ES-I3 (cell line): ENCODE data around the gene PAAF1.

Experiments used
- H3K36me3 ChIP-seq: 2 replicates; pipeline ENCODE4 v1.6.1; 2013; ENCODE audit warnings: mild to moderate bottlenecking, low read length, control low read depth, moderate library complexity; ENCODE audit not compliant: insufficient read depth
- H3K4me1 ChIP-seq: 2 replicates; pipeline ENCODE4 v1.6.1; 2013; ENCODE audit warnings: mild to moderate bottlenecking, control low read depth, low read length; ENCODE audit not compliant: insufficient read depth
- H3K9ac ChIP-seq: 2 replicates; pipeline ENCODE4 v1.6.1; 2013; ENCODE audit warnings: low read depth, mild to moderate bottlenecking, low read length, moderate library complexity
- H3K9me3 ChIP-seq: 2 replicates; pipeline ENCODE4 v1.6.1; 2013; ENCODE audit warnings: mild to moderate bottlenecking, low read length, moderate library complexity; ENCODE audit not compliant: control insufficient read depth, insufficient read depth

PAAF1 gene

DNA sequence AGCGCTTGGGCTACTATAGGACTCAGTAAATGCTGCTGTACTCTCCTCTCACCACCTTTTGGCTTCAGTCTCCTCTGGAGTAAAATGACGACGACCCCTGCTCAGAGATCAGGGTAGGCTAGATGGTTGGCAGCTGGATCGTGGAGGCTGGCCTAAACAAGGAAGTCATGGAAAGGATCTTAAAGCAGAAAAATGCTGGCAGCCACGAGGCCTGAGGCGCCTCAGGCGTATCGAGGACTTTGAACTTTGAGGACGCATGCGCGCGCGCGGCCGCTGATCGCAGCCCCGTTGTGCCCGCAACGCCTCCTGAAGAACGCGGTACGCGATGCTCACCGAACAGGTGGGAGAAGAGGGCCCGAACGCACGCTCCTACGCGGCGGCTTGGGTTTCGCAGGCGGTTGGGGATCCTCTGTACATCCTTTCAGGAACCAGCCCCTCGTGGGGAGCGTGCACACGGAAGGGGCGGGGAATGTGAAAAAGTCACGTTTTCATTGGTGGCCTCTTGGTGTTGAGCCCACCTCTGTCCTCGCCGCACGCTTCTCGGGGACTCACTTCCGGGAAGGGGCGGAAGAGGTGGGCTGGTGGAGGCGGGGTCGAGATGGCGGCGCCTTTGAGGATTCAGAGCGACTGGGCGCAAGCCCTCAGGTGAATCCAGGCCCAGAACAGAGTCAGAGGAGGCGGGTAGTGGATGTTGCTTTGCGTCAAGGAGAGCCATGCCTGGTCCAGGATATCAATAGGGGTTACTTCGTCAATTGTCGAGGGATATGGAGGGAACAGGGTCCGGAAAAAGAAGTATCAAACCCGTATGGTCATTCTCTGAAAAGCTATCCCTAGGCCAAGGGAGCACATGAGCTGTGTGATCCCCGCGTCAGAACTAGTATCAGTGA lies at the start of gene PAAF1, which contains the start of gene COA4:
Gene PAAF1 (plus strand): TSS at position 576 of the 887 bp plus-strand sequence. CDS start 23 bp downstream, at position 599.
Gene COA4 (minus strand): TSS at position 423 of the 887 bp plus-strand sequence. CDS start 3,468 bp downstream, outside the sequence.
- Histone ChIP-seq H3K4me1 (peaks cover 8% of the 10 kb centered on the region), H3K9me3 (no peaks in the 10 kb centered on the region), H3K36me3 (peaks cover 18% of the 10 kb centered on the region)

DNA sequence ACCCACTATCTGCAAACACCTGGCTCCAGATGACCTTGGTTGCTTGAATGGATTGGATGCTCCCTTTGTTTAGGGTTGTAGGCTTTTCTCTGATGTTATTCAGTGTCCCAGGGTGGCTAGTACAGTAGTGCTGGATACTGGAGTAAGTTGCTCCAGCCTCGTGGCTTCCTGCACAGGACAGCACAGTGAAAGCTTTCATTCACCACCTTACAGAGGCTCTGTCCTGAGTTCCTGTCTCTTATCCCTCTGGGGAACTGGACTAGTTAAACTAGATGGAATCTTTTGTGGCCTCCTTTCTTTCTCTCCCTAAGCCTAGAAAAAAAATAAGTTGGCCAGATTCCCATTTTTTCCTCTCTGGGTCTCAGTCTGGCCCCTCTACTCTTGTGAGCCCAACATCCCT lies 46.5 kb upstream of the PAAF1 start:
- Histone ChIP-seq H3K4me1 (no peaks in the 10 kb centered on the region), H3K9ac (no peak overlapping the region), H3K36me3 (0 out of 2 replicates have a peak, but pooled peaks cover 2% of the 10 kb centered on the region), H3K9me3 (no peaks in the 10 kb centered on the region)

More for the DNA sequence above, at the start of gene PAAF1, which contains the start of gene COA4:
- peak within 1 kb of the TSS; percentile 74 for H3K9ac ChIP-seq

- H3K4me1 ChIP-seq: peaks cover under 1% of the 10 kb centered on the region; the same call in 1 of the 2 replicates
- 0 out of 2 replicates have a peak, but pooled peaks cover 2% of the 10 kb centered on the region for H3K36me3 ChIP-seq
- no peaks in the 10 kb centered on the region for H3K9me3 ChIP-seq
- no peak overlapping the region for H3K9ac ChIP-seq
These were observed 43.7 kb upstream of the PAAF1 start for GRCh38 chr11:73833067-73833466.

- Histone ChIP-seq H3K36me3 (no peaks in the 10 kb centered on the region), H3K4me1 (peaks cover 7% of the 10 kb centered on the region; the same call in 1 of the 2 replicates), H3K9ac (no peak overlapping the region), H3K9me3 (no peaks in the 10 kb centered on the region)
These were observed 38.2 kb upstream of the PAAF1 start for GRCh38 chr11:73838443-73839122.

DNA sequence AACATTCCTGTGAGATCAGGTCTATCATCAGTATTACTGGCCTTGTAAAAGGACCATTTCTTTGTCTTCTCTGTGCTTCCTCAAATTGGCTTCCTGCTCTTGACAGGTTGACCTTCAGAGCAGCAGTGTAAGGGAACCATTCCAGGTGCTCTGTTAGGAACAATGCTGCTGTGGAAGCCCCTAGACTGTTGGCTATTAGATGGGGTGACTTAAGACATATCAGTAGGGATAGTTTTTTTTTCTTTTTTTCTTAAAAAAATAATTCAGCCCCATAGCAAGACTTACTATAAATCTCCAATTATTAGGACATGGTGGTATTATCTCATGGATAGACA lies 37.7 kb upstream of the PAAF1 start:
- Histone ChIP-seq H3K36me3 (no peaks in the 10 kb centered on the region), H3K4me1 (peaks cover 7% of the 10 kb centered on the region; the same call in 1 of the 2 replicates), H3K9me3 (no peaks in the 10 kb centered on the region), H3K9ac (no peak overlapping the region)

DNA sequence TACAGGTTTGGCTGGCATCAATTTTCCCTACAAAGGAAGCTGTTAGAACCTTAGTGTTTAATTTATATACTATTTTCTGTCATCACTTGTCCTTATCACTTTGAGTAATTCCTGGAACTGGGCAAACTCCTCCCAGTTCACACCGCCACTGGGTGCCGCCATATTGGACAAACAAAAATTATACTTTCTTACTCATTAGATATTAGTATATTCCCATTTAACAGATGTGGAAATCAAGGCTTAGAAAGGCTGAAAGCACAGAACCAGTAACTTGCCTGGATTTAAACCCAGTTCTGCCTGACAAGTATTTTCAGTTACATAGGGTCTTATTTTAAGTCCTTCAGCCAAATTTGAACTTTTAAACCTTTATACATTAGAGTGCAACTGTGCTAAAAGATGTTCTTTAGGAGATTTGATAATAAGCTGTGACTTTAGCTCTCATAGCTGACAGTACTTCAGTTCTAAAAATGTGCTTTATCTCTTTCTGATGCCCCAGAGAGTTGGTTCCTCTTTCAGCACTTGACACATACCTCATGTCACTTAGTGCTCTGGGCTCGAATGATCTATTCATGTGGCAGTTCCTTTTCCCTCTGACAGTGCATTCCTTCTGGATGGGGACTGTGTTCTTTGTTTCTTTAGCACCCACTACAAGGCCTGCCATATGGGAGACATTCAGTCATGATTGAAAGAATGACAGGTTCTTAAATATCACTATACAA lies 25.6 kb upstream of the PAAF1 start:
- Histone ChIP-seq H3K36me3 (no peaks in the 10 kb centered on the region; the same call in 1 of the 2 replicates), H3K9ac (no peak overlapping the region), H3K9me3 (no peaks in the 10 kb centered on the region), H3K4me1 (peaks cover 6% of the 10 kb centered on the region; the same call in 1 of the 2 replicates)

GRCh38 chr11:73852049-73852448 lies 24.8 kb upstream of the PAAF1 start:
- H3K9me3 ChIP-seq: no peaks in the 10 kb centered on the region
- no peak overlapping the region for H3K9ac ChIP-seq
- H3K36me3 ChIP-seq: no peaks in the 10 kb centered on the region; the same call in 1 of the 2 replicates
- peaks cover 7% of the 10 kb centered on the region; the same call in 1 of the 2 replicates for H3K4me1 ChIP-seq

- Histone ChIP-seq H3K4me1 (peaks cover 7% of the 10 kb centered on the region; the same call in 1 of the 2 replicates), H3K9ac (no peak overlapping the region), H3K36me3 (no peaks in the 10 kb centered on the region; the same call in 1 of the 2 replicates), H3K9me3 (no peaks in the 10 kb centered on the region)
These were observed 22.1 kb upstream of the PAAF1 start for GRCh38 chr11:73854680-73855079.

DNA sequence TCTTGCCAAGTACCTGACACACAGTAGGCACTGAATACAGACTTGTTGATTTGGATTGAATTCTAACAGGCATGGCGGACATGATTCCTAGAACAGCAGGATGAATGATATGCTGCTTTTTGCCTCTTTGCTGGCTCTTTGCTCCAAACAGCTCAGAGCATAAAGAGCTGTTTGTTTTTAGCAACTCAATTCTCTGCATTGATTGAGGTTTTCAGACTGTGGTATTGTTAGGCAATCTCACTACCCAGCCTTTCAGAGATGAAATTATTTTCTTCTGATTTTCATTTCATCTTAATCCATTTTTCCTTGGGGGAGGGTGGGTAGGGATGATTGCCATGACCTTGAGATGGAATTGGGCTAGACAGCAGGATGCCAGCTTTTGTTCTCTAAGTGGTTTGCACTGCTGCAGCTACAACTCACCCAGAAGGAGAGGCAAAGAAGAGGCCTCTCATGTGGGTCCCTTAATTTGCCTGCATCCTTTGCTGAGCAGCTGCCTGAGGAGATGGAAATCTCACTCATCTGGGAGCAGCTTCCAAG lies 20.7 kb upstream of the PAAF1 start:
- no peaks in the 10 kb centered on the region; the same call in 1 of the 2 replicates for H3K36me3 ChIP-seq
- no peaks in the 10 kb centered on the region for H3K9me3 ChIP-seq
- peaks cover 7% of the 10 kb centered on the region; the same call in 1 of the 2 replicates for H3K4me1 ChIP-seq
- H3K9ac ChIP-seq: no peak overlapping the region

GRCh38 chr11:73859671-73860070 lies 17.1 kb upstream of the PAAF1 start:
- H3K4me1 ChIP-seq: peaks cover 7% of the 10 kb centered on the region; the same call in 1 of the 2 replicates
- H3K36me3 ChIP-seq: peaks cover 4% of the 10 kb centered on the region; the same call in 1 of the 2 replicates
- no peak overlapping the region for H3K9ac ChIP-seq
- no peaks in the 10 kb centered on the region for H3K9me3 ChIP-seq

GRCh38 chr11:73860202-73860601 lies 16.6 kb upstream of the PAAF1 start:
- Histone ChIP-seq H3K36me3 (peaks cover 4% of the 10 kb centered on the region; the same call in 1 of the 2 replicates), H3K4me1 (peaks cover 7% of the 10 kb centered on the region; the same call in 1 of the 2 replicates), H3K9me3 (no peaks in the 10 kb centered on the region), H3K9ac (no peak overlapping the region)

- peaks cover 4% of the 10 kb centered on the region; the same call in 1 of the 2 replicates for H3K36me3 ChIP-seq
- no peak overlapping the region for H3K9ac ChIP-seq
- peaks cover 3% of the 10 kb centered on the region for H3K4me1 ChIP-seq
- H3K9me3 ChIP-seq: no peaks in the 10 kb centered on the region
These were observed 13.8 kb upstream of the PAAF1 start for GRCh38 chr11:73862986-73863385.

GRCh38 chr11:73866095-73866579 lies 10.7 kb upstream of the PAAF1 start:
- Histone ChIP-seq H3K36me3 (peaks cover 4% of the 10 kb centered on the region; the same call in 1 of the 2 replicates), H3K9me3 (no peaks in the 10 kb centered on the region), H3K9ac (no peak overlapping the region), H3K4me1 (peaks cover 3% of the 10 kb centered on the region)
